Progenitor cell of endocrine pancreas (in vitro differentiated cells): Measurements from ENCODE around the gene STK17A. TPM values are rescaled to one million over a fixed set of nuclear protein-coding genes. Genes with fewer than 3 reads are reported as not detected.

Source experiments
- DNase-seq: peaks from one replicate; pipeline ENCODE4 v3.0.0; 2021; ENCODE audit warnings: low spot score; ENCODE audit not compliant: unreplicated experiment
- H3K27ac Mint-ChIP-seq: 2 replicates; pipeline ENCODE4 v1.8.0; 2021; ENCODE audit warnings: mild to moderate bottlenecking, moderate library complexity, mixed read lengths
- H3K27me3 Mint-ChIP-seq: 2 replicates; pipeline ENCODE4 v1.8.0; 2021; ENCODE audit warnings: mixed read lengths
- H3K36me3 Mint-ChIP-seq: 2 replicates; pipeline ENCODE4 v1.8.0; 2022; ENCODE audit warnings: mixed read lengths; ENCODE audit not compliant: insufficient read depth
- H3K4me1 Mint-ChIP-seq: 2 replicates; pipeline ENCODE4 v1.8.0; 2021; ENCODE audit warnings: low read depth, mixed read lengths
- H3K4me3 Mint-ChIP-seq: 2 replicates; pipeline ENCODE4 v1.8.0; 2021; ENCODE audit warnings: low read depth, mild to moderate bottlenecking, moderate library complexity, mixed read lengths
- H3K9me3 Mint-ChIP-seq: 2 replicates; pipeline ENCODE4 v1.8.0; 2021; ENCODE audit warnings: low read depth, mixed read lengths
- CTCF ChIP-seq: fragments of 200-600 bp; sonication (generic); IDR thresholded peaks from one replicate; pipeline ENCODE4 v1.5.0; 2021; ENCODE audit warnings: antibody characterized with exemption, mild to moderate bottlenecking; ENCODE audit not compliant: unreplicated experiment
- total RNA-seq: library from RNA; stranded (reverse); gene quantifications from 2 replicates; pipeline ENCODE4 v1.2.1, GENCODE V29; 2021

STK17A gene
- total RNA-seq, 1 donor from 2014 or later = 23.0 TPM

- Mint-ChIP-seq H3K27me3 (no peaks in the 10 kb centered on the region), H3K4me1 (peaks cover 11% of the 10 kb centered on the region), H3K27ac (no peak overlapping the region), H3K9me3 (no peaks in the 10 kb centered on the region), H3K4me3 (no peak overlapping the region), H3K36me3 (peaks cover 33% of the 10 kb centered on the region)
- no peak for TF ChIP-seq CTCF
- no peak for DNase-seq
Measured at GRCh38 chr7:43628431-43628830, 45.5 kb downstream of the STK17A start.

DNA sequence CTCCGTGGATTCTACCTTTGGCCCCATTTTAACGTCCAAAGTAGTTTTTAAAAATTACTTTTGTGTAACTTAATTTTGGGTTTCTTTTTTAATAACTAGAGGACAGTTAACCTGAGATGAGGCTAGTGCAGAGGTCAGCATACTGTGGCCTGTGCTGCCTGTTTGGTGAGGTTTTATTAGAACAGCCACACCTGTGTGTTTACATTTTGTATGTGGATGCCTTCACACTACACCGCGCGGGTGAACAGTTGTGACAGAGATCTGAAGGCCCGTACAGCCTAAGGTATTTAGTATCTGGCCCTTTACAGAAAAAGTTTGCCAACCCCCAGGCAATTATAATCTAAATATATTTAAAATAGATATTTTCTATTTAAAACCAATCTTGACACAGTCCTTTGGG lies 46.9 kb downstream of the STK17A start:
- Mint-ChIP-seq H3K4me3 (no peak overlapping the region), H3K36me3 (peaks cover 37% of the 10 kb centered on the region), H3K27me3 (no peaks in the 10 kb centered on the region), H3K9me3 (no peaks in the 10 kb centered on the region), H3K4me1 (peaks cover 11% of the 10 kb centered on the region), H3K27ac (no peak overlapping the region)
- DNase-seq = no peak
- no peak for TF ChIP-seq CTCF

- Mint-ChIP-seq H3K27ac (no peak overlapping the region), H3K4me3 (no peak overlapping the region), H3K4me1 (peaks cover 11% of the 10 kb centered on the region), H3K27me3 (no peaks in the 10 kb centered on the region), H3K36me3 (peaks cover 41% of the 10 kb centered on the region), H3K9me3 (no peaks in the 10 kb centered on the region)
- no peak for DNase-seq
- TF ChIP-seq CTCF = no peak
Measured at GRCh38 chr7:43630482-43630881, 47.6 kb downstream of the STK17A start.

- no peak for DNase-seq
- H3K36me3 Mint-ChIP-seq = peaks cover 40% of the 10 kb centered on the region
- no peak for TF ChIP-seq CTCF
- H3K4me1 Mint-ChIP-seq = peaks cover 6% of the 10 kb centered on the region
- no peaks in the 10 kb centered on the region for H3K27me3 Mint-ChIP-seq
- no peak overlapping the region for H3K4me3 Mint-ChIP-seq
- H3K9me3 Mint-ChIP-seq = no peaks in the 10 kb centered on the region
- H3K27ac Mint-ChIP-seq = peak overlapping the region; percentile 33
Measured at GRCh38 chr7:43631559-43631958, 48.7 kb downstream of the STK17A start.

- peaks cover 43% of the 10 kb centered on the region for H3K36me3 Mint-ChIP-seq
- no peak for DNase-seq
- H3K9me3 Mint-ChIP-seq = no peaks in the 10 kb centered on the region
Measured at GRCh38 chr7:43632746-43633145, 49.8 kb downstream of the STK17A start.

More at GRCh38 chr7:43632746-43633145, 49.8 kb downstream of the STK17A start:
- Mint-ChIP-seq H3K27me3 (no peaks in the 10 kb centered on the region), H3K27ac (peak overlapping the region; percentile 62), H3K4me1 (peaks cover 6% of the 10 kb centered on the region), H3K4me3 (no peak overlapping the region)
- no peak for TF ChIP-seq CTCF
